ENCODE results near the gene PICALM.
"Not testable (repeated sequence)": the region's sequence is repeated elsewhere in the genome, so short reads cannot be mapped to it uniquely, and the experiment has no call there.

Gene PICALM, protein sequence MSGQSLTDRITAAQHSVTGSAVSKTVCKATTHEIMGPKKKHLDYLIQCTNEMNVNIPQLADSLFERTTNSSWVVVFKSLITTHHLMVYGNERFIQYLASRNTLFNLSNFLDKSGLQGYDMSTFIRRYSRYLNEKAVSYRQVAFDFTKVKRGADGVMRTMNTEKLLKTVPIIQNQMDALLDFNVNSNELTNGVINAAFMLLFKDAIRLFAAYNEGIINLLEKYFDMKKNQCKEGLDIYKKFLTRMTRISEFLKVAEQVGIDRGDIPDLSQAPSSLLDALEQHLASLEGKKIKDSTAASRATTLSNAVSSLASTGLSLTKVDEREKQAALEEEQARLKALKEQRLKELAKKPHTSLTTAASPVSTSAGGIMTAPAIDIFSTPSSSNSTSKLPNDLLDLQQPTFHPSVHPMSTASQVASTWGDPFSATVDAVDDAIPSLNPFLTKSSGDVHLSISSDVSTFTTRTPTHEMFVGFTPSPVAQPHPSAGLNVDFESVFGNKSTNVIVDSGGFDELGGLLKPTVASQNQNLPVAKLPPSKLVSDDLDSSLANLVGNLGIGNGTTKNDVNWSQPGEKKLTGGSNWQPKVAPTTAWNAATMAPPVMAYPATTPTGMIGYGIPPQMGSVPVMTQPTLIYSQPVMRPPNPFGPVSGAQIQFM

DNA sequence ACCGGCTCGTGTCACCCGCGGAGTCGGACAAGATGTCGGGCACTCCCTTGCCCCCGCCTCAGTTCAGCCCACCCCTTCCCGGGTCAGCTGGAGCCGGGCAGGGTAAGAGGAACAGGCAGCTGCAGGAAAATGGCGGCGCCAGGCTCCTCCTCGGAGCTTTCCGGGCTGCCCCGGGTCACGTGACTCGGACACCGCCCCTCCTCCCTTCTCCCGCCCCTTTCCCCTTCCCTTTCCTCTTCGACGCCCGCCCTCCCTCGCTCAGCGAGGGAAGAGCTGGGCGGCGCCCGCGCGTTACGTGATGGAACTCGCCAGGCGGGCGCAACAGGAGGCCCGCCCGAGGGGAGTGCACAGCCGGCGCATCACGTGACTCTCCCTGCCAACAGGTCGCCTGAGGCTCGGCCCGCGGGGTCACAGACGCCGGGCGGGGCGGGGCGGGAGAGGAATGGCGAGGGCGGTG lies at the start of gene PICALM:
Gene PICALM (minus strand): TSS at position 134 of the 457 bp plus-strand sequence. CDS start 304 bp downstream, outside the sequence.
- Mint-ChIP-seq H3K27ac (peak within 1 kb of the TSS; percentile 98), H3K36me3 (peaks cover 14 to 28% of the 10 kb centered on the region in 2 donors), H3K4me3 (peak within 1 kb of the TSS; percentile 97 to 99), H3K9me3 (no peaks in the 10 kb centered on the region), H3K27me3 (no peaks in the 10 kb centered on the region), H3K4me1 (peaks cover 22 to 45% of the 10 kb centered on the region in 2 donors)
- DNase-seq (peak; percentile 96), ATAC-seq (replicated peaks) (peak; percentile 81 to 85)

DNA sequence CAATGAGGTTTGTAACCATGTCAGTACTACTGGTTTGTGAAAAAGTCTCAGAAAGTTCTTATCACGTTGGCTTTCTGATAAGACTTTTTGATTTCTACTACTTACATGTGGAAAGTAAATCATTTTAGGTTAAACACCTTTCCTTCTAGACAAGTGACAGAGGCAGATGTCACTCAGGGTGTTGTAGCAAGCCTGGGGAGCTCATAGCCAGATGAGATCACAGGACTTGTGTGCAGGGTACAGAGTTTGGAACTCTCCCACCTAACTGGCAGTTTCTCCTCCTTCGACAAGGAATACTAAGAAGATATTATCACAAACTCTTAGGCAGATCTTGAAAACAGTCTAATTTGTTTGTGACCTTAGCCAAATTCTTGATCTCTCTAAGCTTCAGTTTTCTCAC lies 49.4 kb upstream of the PICALM start:
- DNase-seq (no peak), ATAC-seq (replicated peaks) (no peak)
- Mint-ChIP-seq H3K27me3 (no peaks in the 10 kb centered on the region), H3K4me1 (peaks cover 26 to 31% of the 10 kb centered on the region in 2 donors), H3K36me3 (no peaks in the 10 kb centered on the region), H3K9me3 (no peaks in the 10 kb centered on the region), H3K27ac (no peak overlapping the region), H3K4me3 (no peak overlapping the region)

GRCh38 chr11:86117712-86118063 lies 48.8 kb upstream of the PICALM start:
- no peak for DNase-seq
- H3K36me3 Mint-ChIP-seq, result no peaks in the 10 kb centered on the region
- no peaks in the 10 kb centered on the region for H3K9me3 Mint-ChIP-seq
- H3K27ac Mint-ChIP-seq, result no peak overlapping the region
- H3K4me1 Mint-ChIP-seq, result peaks cover 24 to 25% of the 10 kb centered on the region in 2 donors
- H3K27me3 Mint-ChIP-seq, result no peaks in the 10 kb centered on the region
- no peak for ATAC-seq (replicated peaks)
- H3K4me3 Mint-ChIP-seq, result no peak overlapping the region

DNA sequence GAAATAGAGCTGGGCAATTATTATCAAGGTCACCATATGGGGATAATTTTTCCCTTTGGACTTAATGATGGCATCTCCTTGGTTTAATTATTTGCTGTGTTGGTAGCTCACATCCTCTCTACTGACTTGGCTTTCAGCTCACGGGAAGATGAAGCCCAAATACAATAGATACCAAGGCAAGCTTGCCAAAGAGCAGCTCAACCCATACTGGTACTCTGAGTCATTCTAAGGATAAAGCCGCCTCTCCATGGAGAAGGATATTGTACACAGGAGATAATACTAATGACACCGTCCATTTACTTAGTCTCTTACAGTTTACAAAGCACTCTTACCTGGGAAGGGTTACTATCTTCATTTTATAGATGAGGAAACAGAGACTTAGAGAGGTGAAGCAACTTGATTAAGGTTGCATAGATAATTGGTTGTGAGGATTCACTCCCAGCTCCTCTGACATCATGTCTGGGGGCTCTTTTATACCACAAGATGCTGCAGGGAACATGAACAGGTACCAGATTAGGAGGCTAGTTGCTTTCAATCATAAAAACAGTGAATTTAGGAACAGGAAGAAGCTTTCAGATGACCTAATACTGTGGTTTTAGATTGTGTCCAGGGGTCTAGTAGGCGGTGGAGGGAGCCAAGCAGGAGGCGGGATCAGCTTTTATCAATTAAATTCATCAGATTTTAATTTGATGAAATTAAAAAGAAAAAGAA lies 48.3 kb upstream of the PICALM start:
- DNase-seq (no peak), ATAC-seq (replicated peaks) (no peak)
- H3K36me3 Mint-ChIP-seq, result no peaks in the 10 kb centered on the region
- no peaks in the 10 kb centered on the region for H3K27me3 Mint-ChIP-seq
- peak overlapping the region; percentile 82 for H3K27ac Mint-ChIP-seq
- H3K9me3 Mint-ChIP-seq, result no peaks in the 10 kb centered on the region
- no peak overlapping the region for H3K4me3 Mint-ChIP-seq
- H3K4me1 Mint-ChIP-seq, result peaks cover 22% of the 10 kb centered on the region in 2 donors

GRCh38 chr11:86116386-86116726 lies 47.5 kb upstream of the PICALM start:
- Mint-ChIP-seq H3K36me3 (no peaks in the 10 kb centered on the region), H3K9me3 (no peaks in the 10 kb centered on the region), H3K4me3 (peak overlapping the region; percentile 42 to 57), H3K27me3 (no peaks in the 10 kb centered on the region), H3K4me1 (peaks cover 22% of the 10 kb centered on the region in 2 donors), H3K27ac (peak overlapping the region; percentile 82)
- peak; percentile 32 for DNase-seq
- ATAC-seq (replicated peaks), result peak; percentile 98 to 99

- H3K36me3 Mint-ChIP-seq, result no peaks in the 10 kb centered on the region
- no peaks in the 10 kb centered on the region for H3K9me3 Mint-ChIP-seq
- ATAC-seq (replicated peaks) (peak; percentile 64 to 74), DNase-seq (no peak)
- H3K4me3 Mint-ChIP-seq, result peak overlapping the region; percentile 42 to 57
- H3K4me1 Mint-ChIP-seq, result peaks cover 22% of the 10 kb centered on the region in 2 donors
- H3K27ac Mint-ChIP-seq, result peak overlapping the region; percentile 82
- no peaks in the 10 kb centered on the region for H3K27me3 Mint-ChIP-seq
Observed at GRCh38 chr11:86115542-86116385, 46.9 kb upstream of the PICALM start.

DNA sequence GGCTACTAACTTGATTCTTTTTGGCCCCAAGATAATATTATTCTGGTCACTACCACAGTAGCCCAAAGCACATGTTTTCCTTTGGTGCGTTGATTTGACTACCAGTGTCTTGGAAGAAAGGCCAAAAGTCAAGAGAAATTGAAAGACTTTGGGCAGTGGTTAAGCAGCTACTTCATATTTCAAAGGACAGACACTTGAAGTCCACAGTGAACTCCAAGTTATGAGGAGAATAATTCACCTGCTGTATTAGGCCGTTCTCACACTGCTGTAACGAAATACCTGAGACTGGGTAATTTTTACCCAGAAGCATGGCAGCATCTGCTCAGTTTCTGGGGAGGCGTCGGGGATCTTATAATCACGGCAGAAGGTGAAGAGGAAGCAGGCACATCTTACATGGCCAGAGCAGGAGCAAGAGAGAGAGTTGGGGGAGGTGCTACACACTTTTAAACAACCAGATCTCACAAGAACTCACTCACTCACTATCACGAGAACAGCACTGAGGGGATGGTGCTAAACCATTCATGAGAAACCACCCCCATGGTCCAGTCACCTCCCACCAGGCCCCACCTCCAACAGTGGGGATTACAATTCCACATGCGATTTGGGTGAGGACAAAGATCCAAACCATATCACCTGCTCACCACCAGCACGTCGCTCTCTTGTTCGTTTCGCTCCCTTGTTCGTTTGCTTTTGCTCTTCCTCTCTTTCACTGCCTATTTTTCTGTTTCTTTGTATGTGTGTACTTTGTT lies 40.2 kb upstream of the PICALM start:
- no peak for ATAC-seq (replicated peaks)
- DNase-seq, result no peak
- Mint-ChIP-seq H3K4me3 (no peak overlapping the region), H3K36me3 (no peaks in the 10 kb centered on the region), H3K27me3 (no peaks in the 10 kb centered on the region), H3K27ac (peak overlapping the region; percentile 20), H3K4me1 (peaks cover 12 to 14% of the 10 kb centered on the region in 2 donors), H3K9me3 (peaks cover 0 to 2% of the 10 kb centered on the region in 2 donors)

- peaks cover 0 to 2% of the 10 kb centered on the region in 2 donors for H3K9me3 Mint-ChIP-seq
- peaks cover 10 to 14% of the 10 kb centered on the region in 2 donors for H3K4me1 Mint-ChIP-seq
- H3K27me3 Mint-ChIP-seq, result no peaks in the 10 kb centered on the region
- no peak overlapping the region for H3K27ac Mint-ChIP-seq
- no peak for DNase-seq
- H3K4me3 Mint-ChIP-seq, result no peak overlapping the region
- H3K36me3 Mint-ChIP-seq, result no peaks in the 10 kb centered on the region
- no peak for ATAC-seq (replicated peaks)
Observed at GRCh38 chr11:86108191-86108590, 39.3 kb upstream of the PICALM start.

- Mint-ChIP-seq H3K36me3 (no peaks in the 10 kb centered on the region), H3K27ac (no peak overlapping the region), H3K4me1 (peaks cover 10 to 14% of the 10 kb centered on the region in 2 donors), H3K27me3 (no peaks in the 10 kb centered on the region), H3K9me3 (peaks cover 0 to 2% of the 10 kb centered on the region in 2 donors), H3K4me3 (no peak overlapping the region)
- DNase-seq (no peak), ATAC-seq (replicated peaks) (no peak)
Observed at GRCh38 chr11:86106916-86107315, 38.0 kb upstream of the PICALM start.

- H3K27me3 Mint-ChIP-seq; DNase-seq; H3K27ac Mint-ChIP-seq; H3K9me3 Mint-ChIP-seq; H3K4me3 Mint-ChIP-seq; H3K36me3 Mint-ChIP-seq; ATAC-seq (replicated peaks): not testable (repeated sequence)
- H3K4me1 Mint-ChIP-seq, result peaks cover 10 to 14% of the 10 kb centered on the region in 2 donors
Observed at GRCh38 chr11:86106031-86106430, 37.1 kb upstream of the PICALM start.

- H3K27ac Mint-ChIP-seq; ATAC-seq (replicated peaks); H3K9me3 Mint-ChIP-seq; H3K36me3 Mint-ChIP-seq; DNase-seq; H3K4me3 Mint-ChIP-seq; H3K27me3 Mint-ChIP-seq: not testable (repeated sequence)
- peaks cover 10 to 14% of the 10 kb centered on the region in 2 donors for H3K4me1 Mint-ChIP-seq
Observed at GRCh38 chr11:86105601-86106000, 36.7 kb upstream of the PICALM start.

- H3K4me3 Mint-ChIP-seq, result no peak overlapping the region
- no peak for ATAC-seq (replicated peaks)
- H3K4me1 Mint-ChIP-seq, result peaks cover 5 to 7% of the 10 kb centered on the region in 2 donors
- H3K27ac Mint-ChIP-seq, result no peak overlapping the region
- H3K36me3 Mint-ChIP-seq, result no peaks in the 10 kb centered on the region
- no peak for DNase-seq
- H3K27me3 Mint-ChIP-seq, result no peaks in the 10 kb centered on the region
- no peaks in the 10 kb centered on the region for H3K9me3 Mint-ChIP-seq
Observed at GRCh38 chr11:86103808-86104207, 34.9 kb upstream of the PICALM start.

DNA sequence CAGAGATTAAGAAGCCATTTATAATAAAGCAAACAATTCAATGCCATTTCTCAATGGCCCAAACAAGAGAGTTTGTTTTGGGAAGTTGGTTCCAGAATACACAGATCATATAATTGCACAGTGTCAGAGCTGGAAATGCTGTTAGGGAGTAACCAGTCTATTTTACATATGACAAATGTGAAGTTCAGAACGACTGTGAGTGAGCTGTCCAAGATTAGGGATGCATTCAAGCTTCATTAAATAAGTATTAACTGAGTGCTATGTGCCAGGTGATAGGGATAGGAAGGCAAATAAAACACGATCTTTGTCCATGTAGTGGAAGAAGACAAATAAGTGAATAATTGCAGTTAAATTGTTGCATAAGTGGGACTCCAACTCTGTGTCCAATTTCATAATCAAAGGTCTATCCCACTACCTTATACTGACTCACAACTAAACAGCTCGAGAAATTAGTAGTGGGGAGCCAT lies 33.1 kb upstream of the PICALM start:
- Mint-ChIP-seq H3K4me1 (peaks cover 5 to 8% of the 10 kb centered on the region in 2 donors), H3K4me3 (no peak overlapping the region), H3K27ac (no peak overlapping the region), H3K27me3 (no peaks in the 10 kb centered on the region), H3K9me3 (peaks cover 0 to 1% of the 10 kb centered on the region in 2 donors), H3K36me3 (no peaks in the 10 kb centered on the region)
- no peak for DNase-seq
- ATAC-seq (replicated peaks), result no peak
